SH-SY5Y (cell line): ENCODE data around the gene SERPINA3.

Experiments
- GATA2 ChIP-seq: IDR thresholded peaks from 2 replicates; pipeline ENCODE4 v1.6.1; 2011; ENCODE audit warnings: mild to moderate bottlenecking, low read depth, low read length
- GATA3 ChIP-seq: IDR thresholded peaks from 2 replicates; pipeline ENCODE4 v1.6.1; 2011; ENCODE audit warnings: low read depth, mild to moderate bottlenecking, low read length, moderate library complexity

DNA sequence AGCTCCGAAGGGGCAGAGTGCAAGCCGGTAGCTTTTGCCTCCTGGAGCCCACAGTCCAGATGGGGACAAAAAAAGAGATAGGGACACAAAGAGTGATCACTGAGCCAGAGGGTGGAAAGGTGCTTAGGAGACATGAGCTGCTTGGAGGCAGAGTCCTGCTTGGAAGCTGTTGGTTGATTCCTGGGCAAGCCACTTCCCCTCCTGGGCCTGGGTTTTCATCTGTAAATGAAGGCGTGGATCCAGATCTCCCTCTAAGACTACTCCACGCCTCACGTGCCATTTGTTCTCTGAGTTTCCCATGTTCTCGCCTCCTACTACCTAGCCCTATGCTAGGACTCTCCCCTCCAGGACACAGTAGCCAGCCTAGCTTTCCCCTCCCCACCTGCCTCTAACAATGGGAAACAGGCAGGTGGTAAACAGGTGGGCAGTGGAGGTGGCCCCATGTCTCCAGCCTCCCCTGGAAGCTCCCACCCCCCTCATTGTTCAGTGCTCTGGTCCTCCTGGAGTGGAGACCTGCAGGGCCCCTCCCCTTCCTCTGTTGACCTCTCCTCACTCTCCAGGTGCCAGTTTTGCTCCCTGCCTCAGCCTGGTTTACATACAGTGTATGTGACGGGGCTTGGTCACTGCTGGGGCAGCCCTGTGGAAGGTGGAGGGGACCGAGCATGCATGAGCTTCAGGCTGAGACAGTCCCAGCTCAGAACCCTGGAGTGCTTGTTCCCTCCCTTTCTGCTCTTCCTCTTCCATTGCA, 3.8 kb downstream of the SERPINA3 start:
- no peak for TF ChIP-seq GATA3
- no peak for TF ChIP-seq GATA2
